GM23248 (cell line): ENCODE results near the gene PPOX.

Experiments
- EZH2 ChIP-seq: fragments of 200-600 bp; sonication (generic); IDR thresholded peaks from 2 replicates; pipeline ENCODE4 v1.6.1; 2018; ENCODE audit warnings: antibody characterized with exemption, mild to moderate bottlenecking; ENCODE audit not compliant: insufficient read depth, poor library complexity, severe bottlenecking
- EZH2phosphoT487 ChIP-seq: fragments of 200-600 bp; sonication (generic); IDR thresholded peaks from 2 replicates; pipeline ENCODE4 v1.6.1; 2018; ENCODE audit warnings: antibody characterized with exemption, moderate library complexity, mild to moderate bottlenecking, low read depth; ENCODE audit not compliant: insufficient read depth

GRCh38 chr1:161171191-161171590 is 5.0 kb downstream of the PPOX start:
- TF ChIP-seq EZH2 (no peak), EZH2phosphoT487 (no peak)
